Activated gamma-delta T cell treated with Interleukin-2 at 50 U/mL for 16 hours (primary cell): ENCODE data around the gene NRCAM.

Experiments
- DNase-seq: peaks from one replicate; pipeline ENCODE4 v3.0.0-alpha.2; 2020

The NRCAM gene

GRCh38 chr7:108114117-108114841, 342.0 kb downstream of the NRCAM start:
- DNase-seq: no peak

- no peak for DNase-seq
Measured at GRCh38 chr7:108112683-108113082, 343.6 kb downstream of the NRCAM start.

- no peak for DNase-seq
Measured at GRCh38 chr7:108109221-108109908, 346.9 kb downstream of the NRCAM start.

DNA sequence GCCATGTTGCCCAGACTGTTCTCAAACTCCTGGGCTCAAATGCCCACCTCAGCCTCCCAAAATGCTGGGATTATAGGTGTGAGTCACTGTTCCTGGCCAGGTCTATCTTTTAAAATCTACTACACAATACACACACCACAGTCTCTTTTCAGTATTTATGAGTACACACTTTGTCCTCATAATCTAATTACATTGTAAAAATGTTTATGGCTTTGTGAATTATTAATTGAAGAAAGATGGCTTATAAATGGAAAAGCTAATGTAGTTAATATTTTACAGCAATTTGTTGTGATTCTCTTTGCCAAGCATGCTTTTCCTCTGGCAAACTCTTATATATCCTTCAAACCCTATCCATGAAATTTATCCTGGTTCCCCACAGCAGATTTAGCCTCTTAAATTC, 348.1 kb downstream of the NRCAM start:
- no peak for DNase-seq

GRCh38 chr7:108104324-108104723, 351.9 kb downstream of the NRCAM start:
- DNase-seq: no peak

DNA sequence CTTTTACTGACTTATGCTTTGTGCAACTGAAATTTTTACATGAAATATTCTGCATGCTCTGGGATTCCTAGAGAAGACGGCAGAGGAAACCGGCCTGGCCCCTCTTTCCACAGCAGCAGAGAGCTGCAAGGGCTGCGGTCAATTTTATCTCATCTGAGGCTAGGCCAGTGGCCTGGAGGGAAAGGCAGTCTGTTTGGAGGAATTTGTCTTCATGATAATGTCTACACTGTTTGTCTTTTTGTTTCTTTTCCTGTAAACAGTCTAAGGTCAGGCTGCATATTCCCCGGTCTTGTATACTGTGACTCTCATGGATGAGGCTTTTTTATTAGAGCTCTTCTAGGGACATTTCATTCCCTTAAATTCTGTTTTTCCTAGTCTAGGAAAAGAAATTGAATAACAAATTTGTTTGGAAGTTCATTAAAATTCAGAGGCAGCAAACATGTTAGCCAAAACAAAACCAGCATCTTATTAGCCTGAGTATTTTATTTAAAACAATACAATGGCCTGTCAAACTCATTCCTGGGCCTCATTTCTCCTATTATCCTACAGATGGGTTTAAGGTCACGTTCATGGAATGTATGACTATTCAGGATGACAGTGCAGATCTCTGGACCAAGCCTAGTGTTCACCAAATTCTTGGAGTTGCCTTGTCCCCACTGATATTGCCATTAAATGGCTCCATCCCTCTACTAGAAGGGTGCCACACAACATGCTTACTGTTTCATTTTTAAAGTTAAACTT, 352.5 kb downstream of the NRCAM start:
- no peak for DNase-seq

DNA sequence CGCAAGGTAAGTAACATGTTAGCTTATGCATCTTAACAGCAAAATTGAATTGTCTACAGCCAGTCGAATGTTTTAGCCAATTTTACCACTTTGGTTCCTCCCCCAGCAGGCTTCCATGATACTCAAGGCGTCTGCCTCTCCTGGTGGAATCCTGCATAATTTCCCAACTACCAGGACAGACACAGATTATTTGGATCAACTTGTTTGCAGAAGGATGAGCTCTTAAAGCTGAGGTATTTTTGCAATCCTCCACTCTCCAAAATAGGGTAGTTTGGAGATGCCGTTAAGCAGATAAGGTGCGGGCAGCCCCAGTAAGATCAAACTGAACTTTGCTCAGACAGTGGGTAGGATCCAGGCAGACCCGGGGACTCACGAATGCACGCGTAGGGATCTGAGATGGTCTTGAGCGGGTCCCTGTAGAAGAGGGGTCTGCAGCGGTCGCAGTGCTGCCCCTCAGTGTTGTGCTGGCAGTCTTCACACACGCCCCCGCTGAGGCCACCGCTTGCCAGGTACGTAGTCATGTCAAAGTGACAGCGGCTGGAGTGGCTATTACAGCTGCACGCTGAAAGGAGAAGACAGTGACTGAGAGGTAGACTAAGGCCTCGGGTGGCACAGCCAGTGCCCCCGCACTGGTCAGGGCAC, 353.4 kb downstream of the NRCAM start:
- DNase-seq: no peak

- no peak for DNase-seq
Measured at GRCh38 chr7:108101759-108102158, 354.5 kb downstream of the NRCAM start.

GRCh38 chr7:108099713-108100112, 356.5 kb downstream of the NRCAM start:
- DNase-seq: no peak

DNA sequence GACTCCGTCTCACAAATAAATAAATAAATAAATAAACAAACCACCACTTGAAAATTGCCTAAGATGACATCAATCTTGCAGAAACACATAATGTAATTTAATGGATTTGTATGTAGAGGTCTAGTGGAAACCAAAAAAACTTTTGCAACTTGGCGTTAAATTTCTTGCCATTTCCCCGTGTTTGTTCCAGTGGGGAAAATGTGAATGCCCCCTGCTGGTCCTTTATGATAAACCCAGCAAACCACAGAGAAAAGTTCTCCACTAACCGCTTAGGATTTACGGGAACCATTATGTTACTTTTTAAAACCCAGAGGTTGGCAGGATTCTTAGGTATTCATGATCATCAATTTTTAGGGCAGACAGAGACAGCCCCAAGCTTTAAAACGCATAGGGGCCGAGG, 358.5 kb downstream of the NRCAM start:
- DNase-seq: no peak
